GM18868 (cell line): ENCODE data around the gene VCX2.
"Not testable (repeated sequence)": the region's sequence is repeated elsewhere in the genome, so short reads cannot be mapped to it uniquely, and the experiment has no call there.

Experiments
- ATAC-seq: cut with Tn5 transposase; IDR thresholded peaks from one replicate; pipeline ENCODE4 v1.9.1; 2021; ENCODE audit warnings: mild to moderate bottlenecking, moderate library complexity; ENCODE audit not compliant: unreplicated experiment

VCX2 gene

DNA sequence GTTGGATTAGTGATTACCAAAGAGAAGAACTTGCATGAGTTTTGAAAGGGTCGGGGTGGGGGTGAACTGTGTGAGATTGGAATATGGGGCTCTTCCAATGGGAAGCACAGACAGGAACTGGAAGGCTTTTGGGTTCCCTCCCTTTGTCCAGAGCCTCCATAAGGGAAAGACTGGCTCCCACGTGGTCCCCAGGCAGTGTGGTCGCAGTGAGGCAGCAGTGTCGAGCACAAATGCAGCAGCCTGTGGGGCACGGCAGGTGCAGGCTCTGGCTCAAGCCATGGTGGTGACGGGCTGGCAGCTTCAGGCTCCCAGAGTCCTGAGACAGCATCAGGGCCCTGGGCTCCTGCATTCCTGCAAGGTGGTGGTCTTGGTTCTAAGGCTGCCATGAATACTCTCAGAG lies 45.5 kb downstream of the VCX2 start:
- no peak for ATAC-seq

DNA sequence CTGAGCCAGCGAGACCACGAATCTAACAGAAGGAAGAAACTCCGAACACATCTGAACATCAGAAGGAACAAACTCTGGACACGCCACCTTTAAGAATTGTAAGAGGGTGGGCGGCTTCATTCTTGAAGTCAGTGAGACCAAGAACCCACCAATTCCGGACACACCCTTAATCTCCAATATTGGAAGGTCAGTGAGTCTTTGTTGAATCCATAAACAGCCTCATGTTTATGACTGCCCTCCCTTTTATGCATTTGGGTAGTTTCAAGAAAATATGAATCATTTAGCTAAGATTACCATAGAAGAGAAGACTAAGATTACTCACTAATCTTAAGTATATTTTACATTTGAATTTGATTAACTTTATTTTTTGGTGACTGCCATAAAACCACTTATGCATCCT lies 48.5 kb downstream of the VCX2 start:
- no peak for ATAC-seq

GRCh38 chrX:8121391-8121790 lies 49.7 kb downstream of the VCX2 start:
- not testable (repeated sequence) for ATAC-seq
